ENCODE measurements around the gene POLR3E. TPM values are rescaled to one million over a fixed set of nuclear protein-coding genes. Genes with fewer than 3 reads are reported as not detected.

The POLR3E gene
- total and polyA plus RNA-seq, 2 donors (not counting 3 experiments of a cell fraction or from before 2014, with no cell fraction given) = 48.3 to 62.2 TPM

DNA sequence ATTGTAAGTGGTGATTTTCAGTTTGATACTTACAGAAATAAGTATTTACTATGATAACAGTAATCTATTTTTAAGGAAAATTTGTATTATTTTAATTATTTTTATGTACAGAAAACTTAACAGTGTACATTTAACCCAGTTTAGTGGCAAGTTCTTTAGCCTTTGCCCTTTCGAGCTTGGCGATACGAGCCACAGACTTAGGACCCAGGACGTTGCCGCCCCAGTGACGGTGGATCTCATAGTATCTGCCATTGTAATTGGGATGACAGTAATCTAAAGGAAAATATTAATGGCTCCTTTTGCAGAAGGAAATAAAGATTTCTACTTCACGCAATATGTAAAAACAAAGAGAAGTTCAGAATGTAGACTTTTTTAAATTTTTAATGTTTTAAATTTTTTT, 82.4 kb downstream of the POLR3E start:
- H3K27ac ChIP-seq (ENCODE audit: insufficient read depth, low read depth, low read length) = no peak overlapping the region
- H3K36me3 ChIP-seq (ENCODE audit: control insufficient read depth in 2 of 2, extremely low read depth in 1 of 2, insufficient read depth in 2 of 2, low read length in 2 of 2) = no peaks in the 10 kb centered on the region
- no TSS peak for BruUV-seq (replicated peaks)
- H3K4me1 ChIP-seq (ENCODE audit: control insufficient read depth, extremely low read depth, insufficient read depth, low read length) = peaks cover 6% of the 10 kb centered on the region
- no peak for DNase-seq (ENCODE audit: low read depth, low spot score)
- no peaks in the 10 kb centered on the region for H3K27me3 ChIP-seq (ENCODE audit: control insufficient read depth in 2 of 2, insufficient read depth in 2 of 2, low read length in 2 of 2)
- H2AFZ ChIP-seq (ENCODE audit: low read depth, low read length) = no peak overlapping the region
- H3K9ac ChIP-seq (replicated peaks; ENCODE audit: extremely low read depth, insufficient read depth, low read length) = no peak overlapping the region
- no peak overlapping the region for H3K4me3 ChIP-seq (replicated peaks in 1 of 3; ENCODE audit: insufficient read depth in 1 of 3, low read depth in 1 of 3, low read length in 3 of 3)
- no peaks in the 10 kb centered on the region for H4K20me1 ChIP-seq (replicated peaks; ENCODE audit: control insufficient read depth, extremely low read depth, insufficient read depth, low read length)
- FAIRE-seq = no peak
- H3K9me1 ChIP-seq (replicated peaks; ENCODE audit: control insufficient read depth, extremely low read depth, insufficient read depth, low read length) = no peaks in the 10 kb centered on the region
- intact Hi-C loops (cut with micrococcal nuclease) = no loop called here
- dilution Hi-C loops (cut with MboI; ENCODE audit: extremely low pct_ligation_motif_present, low sequenced_read_pairs) = no loop called here
- no peaks in the 10 kb centered on the region for H3K9me3 ChIP-seq (replicated peaks; ENCODE audit: control insufficient read depth, insufficient read depth, low read length)
- CTCF ChIA-PET = interaction anchor here (0.7 kb wide), 1 partner anchor 46 kb away, joined by 3 read pairs; no protein-coding TSS in a partner anchor
- H3K79me2 ChIP-seq (ENCODE audit: control insufficient read depth, insufficient read depth, low read length) = no peaks in the 10 kb centered on the region
- no peak overlapping the region for H3K4me2 ChIP-seq (ENCODE audit: insufficient read depth, low read length)
- POLR2A ChIA-PET = no interaction called here
- TF ChIP-seq, protein P1, sequence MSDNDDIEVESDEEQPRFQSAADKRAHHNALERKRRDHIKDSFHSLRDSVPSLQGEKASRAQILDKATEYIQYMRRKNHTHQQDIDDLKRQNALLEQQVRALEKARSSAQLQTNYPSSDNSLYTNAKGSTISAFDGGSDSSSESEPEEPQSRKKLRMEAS (IDR thresholded peaks at IDR 0.05; ENCODE audit: insufficient read depth, insufficient read length) = no peak
- TF ChIP-seq FOS (IDR thresholded peaks at IDR 0.05; ENCODE audit: borderline replicate concordance, insufficient read depth, low read length) (no peak), MYC (IDR thresholded peaks at IDR 0.05; ENCODE audit: low read depth, low read length) (no peak), EZH2 (IDR thresholded peaks at IDR 0.05; ENCODE audit: borderline replicate concordance, low read depth, low read length, severe bottlenecking) (no peak)

DNA sequence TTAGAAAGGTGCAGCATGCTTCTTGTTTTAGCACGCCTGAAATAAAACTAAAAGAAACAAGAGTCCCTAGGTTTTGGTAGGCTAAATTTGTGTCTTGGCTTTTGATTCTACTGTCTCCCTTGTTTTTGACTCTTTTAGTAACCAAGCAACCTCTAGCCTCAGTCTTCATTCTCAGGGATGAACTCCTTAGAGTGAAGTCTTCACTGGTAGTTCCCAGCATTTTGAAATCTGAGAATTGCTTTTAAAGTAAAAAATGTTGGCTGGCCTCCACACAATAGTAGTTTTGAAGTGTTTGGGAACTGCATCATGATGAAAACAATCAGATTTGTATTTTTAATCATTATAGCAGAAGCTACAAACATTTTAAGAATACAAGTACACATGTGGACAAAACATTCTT, 83.3 kb downstream of the POLR3E start:
- dilution Hi-C loops (cut with MboI; ENCODE audit: extremely low pct_ligation_motif_present, low sequenced_read_pairs) (no loop called here), intact Hi-C loops (cut with micrococcal nuclease) (no loop called here)
- Histone ChIP-seq H3K4me1 (ENCODE audit: control insufficient read depth, extremely low read depth, insufficient read depth, low read length) (peaks cover under 1% of the 10 kb centered on the region), H3K9me1 (replicated peaks; ENCODE audit: control insufficient read depth, extremely low read depth, insufficient read depth, low read length) (no peaks in the 10 kb centered on the region), H3K27ac (ENCODE audit: insufficient read depth, low read depth, low read length) (no peak overlapping the region), H2AFZ (ENCODE audit: low read depth, low read length) (no peak overlapping the region), H3K4me2 (ENCODE audit: insufficient read depth, low read length) (no peak overlapping the region), H3K4me3 (replicated peaks in 1 of 3; ENCODE audit: insufficient read depth in 1 of 3, low read depth in 1 of 3, low read length in 3 of 3) (no peak overlapping the region), H3K9ac (replicated peaks; ENCODE audit: extremely low read depth, insufficient read depth, low read length) (no peak overlapping the region), H3K36me3 (ENCODE audit: control insufficient read depth in 2 of 2, extremely low read depth in 1 of 2, insufficient read depth in 2 of 2, low read length in 2 of 2) (no peaks in the 10 kb centered on the region), H3K79me2 (ENCODE audit: control insufficient read depth, insufficient read depth, low read length) (no peaks in the 10 kb centered on the region), H3K9me3 (replicated peaks; ENCODE audit: control insufficient read depth, insufficient read depth, low read length) (no peaks in the 10 kb centered on the region), H4K20me1 (replicated peaks; ENCODE audit: control insufficient read depth, extremely low read depth, insufficient read depth, low read length) (no peaks in the 10 kb centered on the region), H3K27me3 (ENCODE audit: control insufficient read depth in 2 of 2, insufficient read depth in 2 of 2, low read length in 2 of 2) (no peaks in the 10 kb centered on the region)
- FAIRE-seq = no peak
- no TSS peak for BruUV-seq (replicated peaks)
- POLR2A ChIA-PET = no interaction called here
- CTCF ChIA-PET = interaction anchor here (0.7 to 1.3 kb wide), 3 partner anchors 11 to 45 kb away, joined by 3 to 4 read pairs (median 3); no protein-coding TSS in a partner anchor
- DNase-seq (ENCODE audit: low read depth, low spot score) = no peak
- TF ChIP-seq FOS (IDR thresholded peaks at IDR 0.05; ENCODE audit: borderline replicate concordance, insufficient read depth, low read length) (no peak), JUN (IDR thresholded peaks at IDR 0.05; ENCODE audit: borderline replicate concordance, insufficient read depth, insufficient read length, low read depth) (no peak), GATA2 (IDR thresholded peaks at IDR 0.05; ENCODE audit: insufficient read depth, insufficient read length, low read depth, low read length) (no peak), POLR2AphosphoS5 (IDR thresholded peaks at IDR 0.05; ENCODE audit: insufficient read depth, low read depth, low read length) (no peak), POLR2A (IDR thresholded peaks at IDR 0.05; ENCODE audit: low read depth, low read length) (no peak)
- TF ChIP-seq, protein P1 (IDR thresholded peaks at IDR 0.05; ENCODE audit: insufficient read depth, insufficient read length) = no peak
